Adrenal gland (tissue), 5 donors: Measurements from ENCODE around the gene PIGU.

Experiments used
- POLR2A ChIP-seq, 2 donors: fragments of 450-650 bp; IDR thresholded peaks; one replicate each; pipeline ENCODE4 v1.6.1; 2017; ENCODE audit warnings: antibody characterized with exemption in 2 of 2, mild to moderate bottlenecking in 2 of 2, moderate library complexity in 1 of 2
- TF ChIP-seq, protein P1 (sequence below), 6 experiments: fragments of 450-650 bp in 4 of 6; fragments of 200-600 bp in 2 of 6; sonication (generic) in 1 of 6; IDR thresholded peaks; 1 replicate in 5 of 6; 2 replicates in 1 of 6; pipeline versions ENCODE4 v1.5.1 to v1.8.0; 2016 to 2021; ENCODE audit warnings: antibody characterized with exemption in 6 of 6, mild to moderate bottlenecking in 2 of 6, moderate library complexity in 1 of 6
- donor health status: DM: no; HTN: no; CAD: no.

GRCh38 chr20:34705008-34705396 lies 28.1 kb upstream of the PIGU start:
- TF ChIP-seq, protein P1, sequence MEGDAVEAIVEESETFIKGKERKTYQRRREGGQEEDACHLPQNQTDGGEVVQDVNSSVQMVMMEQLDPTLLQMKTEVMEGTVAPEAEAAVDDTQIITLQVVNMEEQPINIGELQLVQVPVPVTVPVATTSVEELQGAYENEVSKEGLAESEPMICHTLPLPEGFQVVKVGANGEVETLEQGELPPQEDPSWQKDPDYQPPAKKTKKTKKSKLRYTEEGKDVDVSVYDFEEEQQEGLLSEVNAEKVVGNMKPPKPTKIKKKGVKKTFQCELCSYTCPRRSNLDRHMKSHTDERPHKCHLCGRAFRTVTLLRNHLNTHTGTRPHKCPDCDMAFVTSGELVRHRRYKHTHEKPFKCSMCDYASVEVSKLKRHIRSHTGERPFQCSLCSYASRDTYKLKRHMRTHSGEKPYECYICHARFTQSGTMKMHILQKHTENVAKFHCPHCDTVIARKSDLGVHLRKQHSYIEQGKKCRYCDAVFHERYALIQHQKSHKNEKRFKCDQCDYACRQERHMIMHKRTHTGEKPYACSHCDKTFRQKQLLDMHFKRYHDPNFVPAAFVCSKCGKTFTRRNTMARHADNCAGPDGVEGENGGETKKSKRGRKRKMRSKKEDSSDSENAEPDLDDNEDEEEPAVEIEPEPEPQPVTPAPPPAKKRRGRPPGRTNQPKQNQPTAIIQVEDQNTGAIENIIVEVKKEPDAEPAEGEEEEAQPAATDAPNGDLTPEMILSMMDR (IDR thresholded peaks at IDR 0.05): no peak
- TF ChIP-seq POLR2A (IDR thresholded peaks at IDR 0.05): no peak
